ENCODE results near the gene OPTC.

- TF ChIP-seq POU6F1 (CRISPR knock-in tag; IDR thresholded peaks at IDR 0.05; ENCODE audit: borderline replicate concordance, low read depth): no peak
- no peak for TF ChIP-seq BACH2 (CRISPR knock-in tag; IDR thresholded peaks at IDR 0.05; ENCODE audit: borderline replicate concordance)
- TF ChIP-seq ZFP30 (CRISPR knock-in tag; IDR thresholded peaks at IDR 0.05): no peak
- no peak for TF ChIP-seq GLIS3 (CRISPR knock-in tag; IDR thresholded peaks at IDR 0.05)
- TF ChIP-seq PATZ1 (CRISPR knock-in tag; IDR thresholded peaks at IDR 0.05; ENCODE audit: borderline replicate concordance): no peak
- no peak for TF ChIP-seq ZNF8 (CRISPR knock-in tag; IDR thresholded peaks at IDR 0.05)
- no peak for TF ChIP-seq CSRNP3 (CRISPR knock-in tag; IDR thresholded peaks at IDR 0.05)
- no peak for TF ChIP-seq ZNF70 (CRISPR knock-in tag; IDR thresholded peaks at IDR 0.05)
- TF ChIP-seq ZFP3 (CRISPR knock-in tag; IDR thresholded peaks at IDR 0.05): no peak
- TF ChIP-seq CREB5 (CRISPR knock-in tag; IDR thresholded peaks at IDR 0.05; ENCODE audit: low read depth): no peak
- no peak for TF ChIP-seq ESRRG (CRISPR knock-in tag; IDR thresholded peaks at IDR 0.05)
- TF ChIP-seq TCF4 (CRISPR knock-in tag; IDR thresholded peaks at IDR 0.05; ENCODE audit: borderline replicate concordance): no peak
Measured at GRCh38 chr1:203463469-203464062, 30.4 kb upstream of the OPTC start.

Data from SK-N-SH treated with all-trans-retinoic acid at 6 μM for 48 hours (cell line).